Fibroblast of pulmonary artery (primary cell): ENCODE results near the gene SNX32.

Source experiments
- DNase-seq: peaks from one replicate; pipeline ENCODE4 v3.0.0-alpha.2; 2010; ENCODE audit warnings: low read depth
- H3K4me3 ChIP-seq: replicated peaks from 2 replicates; pipeline ENCODE4 v1.5.1; 2011; ENCODE audit warnings: low read depth, mild to moderate bottlenecking, control low read depth, low read length, moderate library complexity
- CTCF ChIP-seq: IDR thresholded peaks from 2 replicates; pipeline ENCODE4 v1.5.1; 2011; ENCODE audit warnings: mild to moderate bottlenecking, control low read depth, low read length, inconsistent platforms; ENCODE audit errors: missing control alignments

The SNX32 gene

GRCh38 chr11:65866509-65867283 lies 32.9 kb downstream of the SNX32 start:
- no peak overlapping the region for H3K4me3 ChIP-seq
- no peak for TF ChIP-seq CTCF
- no peak for DNase-seq

GRCh38 chr11:65867284-65868071 lies 33.7 kb downstream of the SNX32 start:
- TF ChIP-seq CTCF: no peak
- no peak overlapping the region for H3K4me3 ChIP-seq
- no peak for DNase-seq

GRCh38 chr11:65868076-65868667 lies 34.4 kb downstream of the SNX32 start:
- H3K4me3 ChIP-seq: no peak overlapping the region
- no peak for TF ChIP-seq CTCF
- DNase-seq: no peak

GRCh38 chr11:65868907-65869306 lies 35.1 kb downstream of the SNX32 start:
- DNase-seq: no peak
- no peak overlapping the region for H3K4me3 ChIP-seq
- TF ChIP-seq CTCF: no peak

GRCh38 chr11:65869643-65870306 lies 36.0 kb downstream of the SNX32 start:
- no peak for TF ChIP-seq CTCF
- H3K4me3 ChIP-seq: no peak overlapping the region
- no peak for DNase-seq

- TF ChIP-seq CTCF: no peak
- DNase-seq: no peak
- no peak overlapping the region for H3K4me3 ChIP-seq
These were observed 36.5 kb downstream of the SNX32 start for GRCh38 chr11:65870307-65870658.
